OCI-LY1 (cell line): Measurements from ENCODE around the gene OR10G7.

ENCODE experiments used
- EZH2 ChIP-seq: fragments of 200-600 bp; sonication (generic), shearing (Covaris generic); IDR thresholded peaks from 2 replicates; pipeline ENCODE4 v1.8.0; 2017; ENCODE audit warnings: borderline replicate concordance, mixed run types, mild to moderate bottlenecking, antibody characterized with exemption, low read length, moderate library complexity, mixed read lengths
- TF ChIP-seq, protein P1 (sequence below): fragments of 200-600 bp; sonication (generic), shearing (Covaris generic); IDR thresholded peaks from 2 replicates; pipeline ENCODE4 v1.5.1; 2017; ENCODE audit warnings: mild to moderate bottlenecking, antibody characterized with exemption, low read length, moderate library complexity, mixed read lengths

DNA sequence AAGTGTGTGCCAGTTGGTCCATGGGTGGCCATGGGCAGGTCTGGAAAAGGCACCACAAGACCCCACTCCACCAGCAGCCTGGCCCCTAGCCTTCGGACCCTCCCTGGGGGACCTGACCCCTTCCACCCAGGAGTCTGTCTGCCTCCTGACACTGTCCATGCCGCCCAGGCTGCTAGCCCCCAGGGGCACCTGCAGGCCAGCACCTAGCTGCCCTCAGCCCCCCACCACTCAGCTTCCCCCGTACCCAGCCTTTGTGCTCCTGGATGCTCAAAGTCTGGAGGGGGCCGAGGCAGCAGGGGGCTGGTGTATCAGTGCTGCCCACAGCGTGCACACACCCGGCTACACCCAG lies 34.3 kb upstream of the OR10G7 start:
- TF ChIP-seq, protein P1, sequence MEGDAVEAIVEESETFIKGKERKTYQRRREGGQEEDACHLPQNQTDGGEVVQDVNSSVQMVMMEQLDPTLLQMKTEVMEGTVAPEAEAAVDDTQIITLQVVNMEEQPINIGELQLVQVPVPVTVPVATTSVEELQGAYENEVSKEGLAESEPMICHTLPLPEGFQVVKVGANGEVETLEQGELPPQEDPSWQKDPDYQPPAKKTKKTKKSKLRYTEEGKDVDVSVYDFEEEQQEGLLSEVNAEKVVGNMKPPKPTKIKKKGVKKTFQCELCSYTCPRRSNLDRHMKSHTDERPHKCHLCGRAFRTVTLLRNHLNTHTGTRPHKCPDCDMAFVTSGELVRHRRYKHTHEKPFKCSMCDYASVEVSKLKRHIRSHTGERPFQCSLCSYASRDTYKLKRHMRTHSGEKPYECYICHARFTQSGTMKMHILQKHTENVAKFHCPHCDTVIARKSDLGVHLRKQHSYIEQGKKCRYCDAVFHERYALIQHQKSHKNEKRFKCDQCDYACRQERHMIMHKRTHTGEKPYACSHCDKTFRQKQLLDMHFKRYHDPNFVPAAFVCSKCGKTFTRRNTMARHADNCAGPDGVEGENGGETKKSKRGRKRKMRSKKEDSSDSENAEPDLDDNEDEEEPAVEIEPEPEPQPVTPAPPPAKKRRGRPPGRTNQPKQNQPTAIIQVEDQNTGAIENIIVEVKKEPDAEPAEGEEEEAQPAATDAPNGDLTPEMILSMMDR: no peak
- TF ChIP-seq EZH2: no peak
